GM19463 (cell line): ENCODE results near the gene IL10.
"Not testable (repeated sequence)": the region's sequence is repeated elsewhere in the genome, so short reads cannot be mapped to it uniquely, and the experiment has no call there.

Experiments
- ATAC-seq: cut with Tn5 transposase; IDR thresholded peaks from one replicate; pipeline ENCODE4 v1.9.1; 2021; ENCODE audit warnings: mild to moderate bottlenecking, moderate library complexity; ENCODE audit not compliant: unreplicated experiment

Gene IL10

DNA sequence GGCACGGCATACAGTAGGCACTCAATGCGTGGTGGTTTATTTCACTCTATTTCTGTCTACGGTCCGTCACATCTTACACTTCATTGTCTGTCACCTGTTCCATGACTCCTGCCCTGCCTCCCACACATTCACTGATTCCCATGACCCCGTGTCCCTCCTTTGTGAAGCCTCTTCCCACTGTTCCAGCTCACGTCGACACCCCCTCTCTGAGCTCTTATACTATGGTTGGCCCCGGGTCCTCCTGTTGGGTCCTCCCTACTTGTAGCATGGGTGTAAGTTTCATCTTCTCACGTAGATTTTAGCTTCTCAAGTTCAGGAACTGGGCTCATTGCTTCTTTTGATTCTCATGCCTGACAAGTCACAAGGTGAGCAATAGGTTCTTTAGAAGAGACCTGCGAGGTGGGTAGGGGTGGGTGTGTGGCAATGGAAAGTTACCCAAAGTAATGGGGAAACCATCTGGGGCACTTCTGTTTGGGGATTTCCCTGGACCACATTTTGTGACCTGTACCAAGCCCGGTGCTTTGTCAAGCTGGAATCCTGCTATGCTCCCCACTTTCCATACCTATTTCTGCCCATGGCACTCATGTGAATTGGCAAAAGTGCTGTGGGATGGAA lies 22.1 kb upstream of the IL10 start:
- ATAC-seq = no peak

DNA sequence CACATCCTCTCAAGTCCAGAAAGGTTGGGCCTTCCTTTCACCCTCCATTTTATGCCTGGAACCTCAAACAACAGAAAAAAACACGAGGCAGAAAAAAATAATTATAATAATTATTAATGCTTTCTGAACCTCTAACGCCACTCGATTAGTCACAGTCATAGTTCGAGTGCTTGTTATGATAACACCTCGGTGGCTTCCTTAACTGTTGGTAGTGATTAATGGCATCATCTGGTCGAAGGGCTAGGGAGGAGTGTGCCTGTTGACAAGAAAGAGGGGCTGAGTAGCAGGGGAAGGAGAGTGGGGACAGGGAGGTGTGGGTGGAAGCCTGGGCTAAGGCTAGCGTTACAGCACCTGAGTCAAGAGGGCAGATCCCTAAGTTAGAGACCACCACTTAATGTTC lies 21.3 kb upstream of the IL10 start:
- ATAC-seq = no peak

DNA sequence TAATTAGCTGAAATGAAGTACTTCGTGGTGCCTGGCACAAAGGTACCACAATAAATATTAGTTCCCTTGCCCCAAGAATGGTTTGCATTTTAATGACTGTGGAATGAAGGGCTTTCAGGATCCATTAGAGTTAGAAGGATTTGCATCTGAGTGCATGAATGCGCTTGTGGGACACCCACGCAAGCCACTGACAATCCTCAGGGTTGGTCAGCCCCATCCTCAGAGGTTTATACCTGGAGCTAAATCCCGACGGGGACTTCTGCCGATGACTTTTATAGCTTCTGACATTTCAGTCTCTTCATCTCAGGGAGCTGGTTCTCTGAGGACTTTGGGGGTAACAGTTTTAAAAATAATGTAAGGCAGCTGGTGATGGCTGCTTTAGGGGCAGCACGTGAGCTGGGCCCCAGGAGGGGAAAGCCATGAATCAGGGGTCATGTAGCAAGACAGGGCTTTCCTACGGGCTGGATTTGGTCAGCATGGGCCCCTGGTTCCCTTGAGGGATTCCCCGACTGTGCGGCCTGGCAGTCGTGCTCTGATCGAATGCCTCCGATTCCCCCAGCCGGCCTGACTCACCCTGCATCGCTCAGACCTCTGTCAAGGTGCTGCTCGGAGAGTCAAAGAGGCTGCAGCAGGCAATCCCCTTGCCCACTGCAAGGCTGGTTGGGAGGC lies 20.8 kb upstream of the IL10 start:
- ATAC-seq = peak; percentile 61

DNA sequence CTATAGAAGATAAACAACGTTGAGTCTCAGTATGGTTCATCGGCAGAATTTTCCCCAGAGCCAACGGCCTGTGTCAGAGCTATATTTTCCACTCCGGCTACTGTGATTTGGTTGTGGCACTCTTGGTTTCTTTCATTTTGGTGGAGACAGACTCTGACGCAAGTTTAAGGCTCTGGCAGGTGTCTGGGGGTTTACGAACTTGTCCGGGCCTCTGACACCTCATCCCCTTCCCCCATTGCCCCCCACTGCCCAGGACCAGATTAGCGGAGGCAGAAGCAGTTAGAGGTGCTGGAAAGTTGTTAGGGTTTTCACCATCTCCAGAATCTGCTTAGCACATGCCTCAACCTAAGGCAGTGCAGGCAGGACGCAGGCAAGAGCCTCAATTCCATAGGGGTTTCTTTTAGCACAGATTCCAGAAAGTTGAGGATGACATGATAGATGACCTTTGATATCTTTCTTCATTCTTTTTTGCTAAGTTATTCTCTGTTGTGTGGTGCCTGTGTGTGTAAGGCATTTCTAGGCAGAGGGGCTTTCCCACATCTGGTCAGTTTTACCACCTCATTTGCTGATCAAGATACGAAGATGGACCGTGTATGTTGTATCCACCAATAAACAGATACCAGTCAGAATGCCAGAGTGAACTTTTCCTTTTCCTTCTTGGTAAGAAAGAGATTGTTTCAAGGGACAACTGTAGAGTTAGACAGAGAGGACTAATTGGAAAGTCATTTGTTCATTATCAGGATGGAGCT lies 18.4 kb upstream of the IL10 start:
- ATAC-seq = peak; percentile 35

DNA sequence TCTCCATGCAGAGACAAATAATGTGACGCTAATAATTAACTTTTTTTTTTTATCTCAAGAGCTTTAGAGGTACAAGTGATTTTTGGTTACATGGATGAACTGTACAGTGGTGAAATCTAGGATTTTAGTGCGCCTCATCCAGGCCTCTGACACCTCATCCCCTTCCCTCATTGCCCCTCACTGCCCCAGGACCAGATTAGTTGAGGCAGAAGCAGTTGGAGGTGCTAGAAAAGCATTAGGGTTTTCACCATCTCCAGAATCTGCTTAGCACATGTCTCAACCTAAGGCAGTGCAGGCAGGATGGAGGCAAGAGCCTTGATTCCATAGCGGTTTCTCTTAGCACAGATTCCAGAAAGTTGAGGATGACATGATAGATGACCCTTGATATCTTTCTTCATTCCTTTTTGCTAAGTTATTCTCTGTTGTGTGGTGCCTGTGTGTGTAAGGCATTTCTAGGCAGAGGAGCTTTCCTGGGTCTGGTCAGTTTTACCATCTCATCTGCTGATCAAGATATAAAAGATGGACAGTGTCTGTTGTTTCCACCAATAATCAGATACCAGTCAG lies 16.3 kb upstream of the IL10 start:
- ATAC-seq = no peak

DNA sequence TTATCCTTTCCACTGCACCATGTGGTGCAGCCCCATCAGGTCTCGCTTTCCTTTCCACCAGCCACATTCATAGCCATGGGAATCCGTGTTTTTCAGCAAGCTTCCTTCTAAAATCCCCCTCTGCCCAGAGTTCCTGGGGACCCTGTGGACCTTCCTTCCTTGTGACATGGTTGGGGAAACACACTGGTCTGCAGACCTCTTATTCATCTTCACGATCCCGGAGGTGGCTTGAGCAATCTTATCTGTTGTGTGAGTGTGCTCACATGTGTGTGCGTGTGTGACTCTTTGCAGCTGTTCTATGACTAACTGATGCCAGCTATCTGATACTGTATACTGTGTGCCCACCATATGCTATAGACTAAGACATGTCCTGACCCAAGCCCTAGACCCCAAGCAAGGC lies 15.6 kb upstream of the IL10 start:
- ATAC-seq = no peak

DNA sequence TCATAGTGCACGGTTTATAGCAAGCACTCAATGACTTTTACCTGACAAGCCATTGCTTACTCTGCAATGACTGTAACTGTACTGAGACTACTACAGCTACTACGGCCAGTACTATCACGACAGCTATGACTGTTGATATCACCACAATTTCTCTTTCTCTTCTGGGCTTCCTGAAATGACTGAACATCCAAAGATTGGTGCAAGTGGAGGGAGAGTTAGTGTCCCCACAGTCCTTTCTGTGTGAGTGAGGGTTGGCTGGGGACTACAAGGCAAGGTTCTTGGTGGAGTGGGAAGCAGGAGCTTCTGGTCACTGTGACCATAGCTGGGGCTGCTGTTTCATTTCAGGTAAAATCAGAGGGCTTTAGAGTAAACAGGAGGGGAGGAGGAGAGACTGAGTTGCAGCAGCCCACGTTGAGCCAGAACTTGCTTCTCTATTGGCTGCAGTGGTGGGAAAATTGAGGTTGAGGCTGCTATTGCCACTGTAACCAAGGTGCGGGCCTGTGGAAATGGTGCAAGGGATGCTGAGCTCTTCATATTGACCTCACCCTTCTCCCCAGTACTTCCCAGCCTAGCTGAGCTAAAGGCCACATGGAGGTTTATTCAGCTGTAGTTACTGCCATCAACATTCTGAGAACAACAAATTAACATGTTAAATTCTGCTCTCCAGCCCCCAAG lies 14.1 kb upstream of the IL10 start:
- ATAC-seq = no peak

DNA sequence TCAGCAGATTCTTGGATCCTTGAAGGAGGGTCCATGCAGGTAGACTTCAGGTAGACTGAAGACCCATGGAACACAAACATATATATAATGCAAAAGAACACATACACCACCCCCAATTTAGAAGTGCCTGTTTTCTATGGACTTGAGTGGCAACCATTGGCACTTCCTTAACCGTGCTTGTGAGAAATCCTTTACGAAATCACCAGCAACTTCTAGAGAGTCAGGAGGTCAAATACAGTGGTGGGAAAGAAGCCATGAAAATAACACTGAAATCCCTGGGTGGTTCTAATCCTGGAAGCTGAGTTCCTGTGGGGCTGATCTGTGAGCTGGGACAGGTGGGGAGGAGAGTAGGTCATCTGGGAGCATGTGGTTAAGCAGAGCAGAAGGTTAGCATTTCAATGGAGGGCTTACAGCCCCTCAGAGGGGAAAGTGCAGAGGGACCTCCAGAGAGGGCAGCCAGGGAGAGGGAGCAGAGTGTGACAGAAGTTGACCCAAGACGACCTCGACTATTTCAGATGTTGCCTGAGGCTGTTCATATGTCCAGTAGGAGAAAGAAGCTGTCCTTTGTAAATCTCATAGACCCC lies 13.0 kb upstream of the IL10 start:
- ATAC-seq = no peak

DNA sequence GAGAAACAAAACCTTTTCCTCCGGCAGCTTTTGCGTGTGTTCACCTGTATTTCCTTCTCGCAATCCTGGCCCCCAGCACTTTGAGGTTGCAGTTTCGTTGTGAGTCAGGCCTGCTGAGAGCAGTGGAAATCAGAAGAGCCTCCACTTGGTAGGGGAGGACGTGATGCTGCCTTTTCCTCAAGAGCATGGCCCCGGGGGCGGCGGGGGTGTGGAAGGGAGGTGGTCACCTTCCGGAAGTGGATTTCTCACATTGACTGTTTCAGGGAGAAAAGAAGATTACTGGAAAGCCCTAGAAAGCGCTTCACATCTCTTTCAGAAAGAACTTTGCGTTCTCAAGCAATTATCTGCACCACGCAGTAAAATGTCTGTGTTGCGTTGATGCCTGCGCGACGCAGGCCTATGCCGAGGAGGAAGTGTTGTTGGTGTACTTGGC lies 12.2 kb upstream of the IL10 start:
- peak; percentile 65 for ATAC-seq

DNA sequence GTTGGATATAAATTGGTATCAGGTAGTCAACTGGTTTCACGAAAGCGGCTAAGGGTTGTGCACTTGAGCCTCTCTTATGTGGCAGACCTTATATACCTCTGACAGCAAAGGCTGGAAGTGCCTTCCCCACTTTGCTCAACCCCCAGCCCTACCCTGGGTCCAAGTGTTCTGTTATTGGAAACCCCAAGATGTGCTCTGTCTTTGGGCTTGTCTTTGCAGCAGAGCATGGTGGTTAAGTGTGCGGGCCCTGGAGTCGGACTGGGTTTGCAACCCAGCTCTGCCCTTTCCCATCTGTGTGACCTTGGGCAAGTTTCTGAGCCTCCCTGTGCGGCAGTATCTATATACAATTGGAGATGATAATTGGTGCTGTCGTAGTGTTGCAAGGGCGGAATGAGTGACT lies 11.2 kb upstream of the IL10 start:
- no peak for ATAC-seq

DNA sequence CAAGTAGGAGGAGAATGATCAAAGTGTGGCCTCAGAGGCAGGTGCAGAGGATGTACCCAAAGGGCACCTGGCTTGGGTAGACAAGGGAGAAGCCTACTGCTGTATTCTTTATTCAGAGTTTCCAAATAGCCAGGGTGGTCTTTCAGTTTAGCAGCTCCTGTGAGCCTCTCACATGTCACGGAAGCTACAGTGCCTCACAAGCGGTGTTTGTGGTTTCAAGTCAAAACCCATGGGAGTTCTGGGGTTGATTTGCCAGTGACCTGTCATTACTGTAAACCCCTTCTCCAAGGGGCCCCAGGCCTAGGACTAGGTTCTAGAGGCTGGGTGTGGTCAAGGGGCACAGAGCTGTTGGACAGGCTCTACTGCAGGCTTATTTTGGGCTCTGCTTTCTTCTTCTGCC lies 10.2 kb upstream of the IL10 start:
- ATAC-seq = peak; percentile 61

DNA sequence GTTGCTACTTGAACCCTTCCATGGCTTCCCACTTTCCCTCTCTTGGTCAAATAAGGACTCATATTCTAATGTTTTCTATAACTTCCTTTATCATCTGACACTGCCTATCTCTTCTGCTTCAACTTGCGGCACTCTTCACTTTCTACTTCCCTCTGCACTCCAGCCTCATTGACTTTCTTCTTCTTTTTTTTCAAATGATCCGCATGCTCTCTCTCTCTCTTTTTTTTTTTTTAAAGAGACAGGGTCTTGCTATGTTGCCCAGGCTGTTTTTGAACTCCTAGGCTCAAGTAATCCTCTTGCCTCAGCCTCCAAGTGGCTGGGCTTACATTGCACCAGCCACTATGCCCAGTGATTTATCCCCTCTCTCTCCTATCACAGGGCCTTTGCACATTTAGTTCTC lies 7.3 kb upstream of the IL10 start:
- ATAC-seq = no peak

DNA sequence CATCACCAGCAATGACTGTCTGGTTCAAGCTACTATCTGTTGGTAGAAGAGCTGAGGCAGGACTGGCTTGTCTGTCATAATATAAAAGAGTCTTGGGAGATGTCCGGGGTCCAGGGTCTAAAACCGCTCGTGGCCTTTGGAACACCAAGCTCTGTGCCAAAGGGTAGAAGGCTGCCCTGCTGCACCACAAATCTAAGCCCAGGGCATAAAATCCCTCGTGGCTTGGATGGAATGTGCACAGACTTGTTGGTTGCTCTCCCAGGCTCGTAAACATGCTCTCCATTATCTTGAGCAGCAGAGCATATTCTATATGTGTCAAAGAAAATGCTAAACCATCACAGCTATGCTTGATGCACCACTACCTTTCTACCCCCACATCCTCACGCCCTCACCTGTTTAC lies 6.6 kb upstream of the IL10 start:
- not testable (repeated sequence) for ATAC-seq

DNA sequence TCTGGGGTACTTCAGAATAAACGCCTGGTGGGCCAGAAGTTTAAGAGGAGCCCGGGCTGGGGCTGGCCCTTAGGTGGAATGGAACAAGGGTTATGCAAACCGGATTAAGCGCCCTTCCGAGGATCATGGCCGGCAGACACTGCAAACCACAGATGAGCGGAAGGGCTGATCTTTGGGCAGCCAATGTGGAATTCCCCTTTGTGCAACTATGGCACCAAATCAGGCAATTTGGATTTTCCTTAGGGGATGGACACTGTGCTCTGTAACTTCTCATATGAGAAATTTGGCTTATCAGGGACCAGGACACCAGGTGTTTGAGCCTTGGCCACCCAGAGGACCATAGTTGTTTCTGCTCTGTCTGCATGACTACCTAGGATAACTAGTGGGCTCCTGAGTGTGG lies 5.7 kb upstream of the IL10 start:
- no peak for ATAC-seq

DNA sequence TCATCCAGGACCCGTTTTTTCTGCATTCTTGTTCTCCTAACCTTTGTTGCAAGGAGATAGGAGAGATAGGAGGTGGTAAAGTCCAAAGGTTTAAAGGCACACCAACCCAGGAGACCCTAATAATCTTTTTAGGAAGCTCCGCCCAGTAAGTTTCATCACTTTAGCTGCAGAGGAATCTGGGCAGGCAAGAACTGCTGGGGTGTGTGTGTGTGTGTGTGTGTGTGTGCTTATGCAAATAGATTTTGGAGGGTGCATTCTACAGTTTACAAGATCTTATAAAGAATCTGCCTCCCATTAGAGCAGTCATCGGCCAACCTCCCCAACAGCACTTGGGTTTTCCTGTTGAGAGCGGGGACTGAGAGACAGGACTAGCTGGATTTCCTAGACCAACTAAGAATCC lies 3.9 kb upstream of the IL10 start:
- ATAC-seq = no peak

DNA sequence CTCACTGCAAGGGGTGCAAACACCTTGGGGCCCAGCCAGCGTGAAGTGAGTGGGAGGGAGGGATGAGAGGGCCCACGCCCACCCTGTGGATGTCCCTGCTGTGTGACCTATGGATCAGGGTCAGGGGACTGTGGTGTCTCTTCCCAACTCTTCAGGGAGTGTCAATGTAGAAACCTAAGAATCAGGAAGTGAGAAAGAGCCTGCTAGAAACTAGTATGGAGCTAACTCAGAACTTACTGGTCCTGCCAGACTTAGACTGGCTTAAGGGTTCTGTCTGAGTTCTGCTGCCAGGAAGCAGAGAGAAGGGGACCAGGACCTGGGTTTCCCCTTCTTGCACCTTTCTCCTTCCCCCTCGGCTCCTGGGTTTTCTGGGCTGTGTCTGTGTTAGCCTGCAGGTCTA lies 1.8 kb upstream of the IL10 start:
- no peak for ATAC-seq

DNA sequence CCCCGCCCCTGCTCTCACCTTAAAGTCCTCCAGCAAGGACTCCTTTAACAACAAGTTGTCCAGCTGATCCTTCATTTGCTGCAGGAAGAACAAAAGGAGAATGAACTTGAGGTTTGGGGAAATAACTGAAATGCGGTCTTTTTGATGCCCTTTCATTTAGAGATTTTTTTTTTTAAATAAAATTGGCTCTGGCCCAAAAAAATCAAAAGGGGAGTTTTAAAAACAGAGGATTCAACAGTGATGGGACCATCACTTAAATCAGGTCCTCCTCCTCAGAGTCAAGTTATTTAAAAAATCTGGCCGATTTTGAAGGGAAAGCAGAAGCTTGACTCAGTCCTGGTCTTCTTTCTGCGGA lies 979 bp downstream of the IL10 start:
- ATAC-seq = no peak

DNA sequence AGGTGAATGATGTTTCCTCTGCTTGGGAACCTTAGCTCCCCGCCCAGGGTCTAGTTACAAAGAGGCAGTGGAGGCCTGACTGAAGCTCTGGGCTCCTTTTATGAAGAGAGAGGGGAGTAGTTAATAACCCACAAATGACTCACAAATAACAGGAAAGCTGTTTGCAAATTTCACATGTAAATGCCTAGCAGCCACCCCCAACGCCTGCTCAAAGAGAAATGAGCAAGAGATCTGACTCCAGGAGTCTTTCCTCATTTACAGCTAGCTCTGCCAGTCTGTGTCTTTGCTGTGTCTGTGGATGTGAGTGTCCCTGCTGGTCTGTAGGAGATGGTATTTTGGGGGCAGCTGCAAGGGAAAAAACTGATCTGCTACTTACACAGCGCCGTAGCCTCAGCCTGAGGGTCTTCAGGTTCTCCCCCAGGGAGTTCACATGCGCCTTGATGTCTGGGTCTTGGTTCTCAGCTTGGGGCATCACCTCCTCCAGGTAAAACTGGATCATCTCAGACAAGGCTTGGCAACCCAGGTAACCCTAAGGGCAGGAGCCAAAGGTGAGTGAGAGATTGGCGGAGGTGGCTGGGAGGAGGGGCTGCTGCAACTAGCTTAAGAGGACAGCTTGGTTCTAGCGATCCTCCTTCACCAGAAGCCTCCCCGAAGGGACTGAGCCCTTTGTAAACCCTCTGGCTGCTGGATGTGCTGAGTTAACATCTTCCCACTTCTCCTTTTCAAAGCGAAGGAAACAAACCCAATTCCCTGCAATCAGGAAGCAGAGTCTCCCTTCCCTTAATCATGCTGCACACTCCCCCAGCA lies 1.6 kb downstream of the IL10 start, which contains the start of gene IL19:
Gene IL19, plus strand, starts transcription at position 243 of the 807 bp plus-strand sequence. CDS start 65,890 bp downstream, outside the sequence.
- peak; percentile 26 for ATAC-seq

DNA sequence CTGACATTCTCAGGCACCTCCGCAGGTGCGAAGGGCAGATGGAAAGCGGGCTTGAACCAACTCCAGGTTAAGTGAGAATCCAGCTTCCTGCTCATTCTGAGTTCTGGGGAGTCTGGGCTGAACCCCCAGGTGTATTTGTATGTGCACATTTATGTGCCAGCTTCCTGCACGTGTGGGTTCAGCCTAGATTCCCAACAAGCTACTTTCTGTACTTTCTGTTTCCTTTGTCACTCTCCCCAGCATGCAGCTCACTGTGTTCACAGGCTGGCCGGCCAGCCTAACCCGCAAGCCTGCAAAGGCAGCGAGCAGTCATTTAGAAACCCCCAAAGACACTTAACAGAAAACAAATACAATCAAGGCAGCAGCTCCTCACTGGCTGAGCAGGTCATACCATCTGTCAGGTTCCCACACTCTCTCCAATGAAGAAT lies 3.0 kb downstream of the IL10 start:
- ATAC-seq = peak; percentile 57
